CD4-positive, CD25-positive, alpha-beta regulatory T cell (primary cell): Measurements from ENCODE around the gene ZNF397. TPM values are rescaled to one million over a fixed set of nuclear protein-coding genes. Genes with fewer than 3 reads are reported as not detected.

Source experiments
- ATAC-seq, 2 donors: fragments of 150-1000 bp; cut with Tn5 transposase; one replicate each; pipeline ENCODE4 v1.10.0; 2021; ENCODE audit warnings: low read depth in 2 of 2, moderate number of reproducible peaks in 2 of 2, moderate library complexity in 1 of 2
- DNase-seq, 3 donors: peaks; one replicate each; pipeline versions ENCODE4 v3.0.0 to v3.0.0-alpha.2; 2012 to 2022; ENCODE audit warnings: mixed read lengths in 1 of 3
- H3K27ac ChIP-seq: one replicate; pipeline ENCODE4 v1.7.0; 2013; ENCODE audit warnings: mild to moderate bottlenecking, low read length; ENCODE audit not compliant: insufficient read depth, poor library complexity, severe bottlenecking
- H3K27me3 ChIP-seq: one replicate; pipeline ENCODE4 v1.7.0; 2013; ENCODE audit warnings: low read length; ENCODE audit not compliant: control insufficient read depth, insufficient read depth
- H3K36me3 ChIP-seq: one replicate; pipeline ENCODE4 v1.7.0; 2013; ENCODE audit warnings: mild to moderate bottlenecking, low read length, moderate library complexity; ENCODE audit not compliant: control insufficient read depth, insufficient read depth
- H3K4me1 ChIP-seq: 2 replicates; pipeline ENCODE4 v1.7.0; 2013; ENCODE audit warnings: mild to moderate bottlenecking, low read length; ENCODE audit not compliant: insufficient read depth, control insufficient read depth, poor library complexity, severe bottlenecking
- H3K4me3 ChIP-seq: one replicate; pipeline ENCODE4 v1.7.0; 2013; ENCODE audit warnings: low read depth, mild to moderate bottlenecking, low read length, moderate library complexity
- H3K9me3 ChIP-seq, 2 experiments: 1 replicate in 1 of 2; 2 replicates in 1 of 2; pipeline ENCODE4 v1.7.0; 2013; ENCODE audit warnings: low read length in 2 of 2, mild to moderate bottlenecking in 1 of 2, moderate library complexity in 1 of 2; ENCODE audit not compliant: control insufficient read depth in 2 of 2
- H3K27ac Mint-ChIP-seq, 3 donors: one replicate each; pipeline ENCODE4 v1.8.0; 2020 to 2022; ENCODE audit warnings: mild to moderate bottlenecking in 3 of 3, mixed read lengths in 3 of 3, moderate library complexity in 2 of 3
- H3K27me3 Mint-ChIP-seq: one replicate; pipeline ENCODE4 v1.8.0; 2022; ENCODE audit warnings: mild to moderate bottlenecking, mixed read lengths
- H3K36me3 Mint-ChIP-seq: one replicate; pipeline ENCODE4 v1.8.0; 2020; ENCODE audit warnings: mixed read lengths
- H3K4me1 Mint-ChIP-seq, 4 donors: one replicate each; pipeline ENCODE4 v1.8.0; 2020 to 2022; ENCODE audit warnings: mixed read lengths in 4 of 4, mild to moderate bottlenecking in 1 of 4
- H3K4me3 Mint-ChIP-seq, 4 donors: one replicate each; pipeline ENCODE4 v1.8.0; 2020 to 2022; ENCODE audit warnings: mild to moderate bottlenecking in 4 of 4, mixed read lengths in 4 of 4, moderate library complexity in 3 of 4
- H3K9me3 Mint-ChIP-seq, 7 donors: one replicate each; pipeline ENCODE4 v1.8.0; 2020 to 2022; ENCODE audit warnings: mixed read lengths in 7 of 7, mild to moderate bottlenecking in 3 of 7, moderate library complexity in 2 of 7
- polyA plus RNA-seq, 4 donors: library from polyadenylated mRNA; unstranded; fragments of 300-500 nt; fragmentation: Illumina TruSeq; gene quantifications; one replicate each; pipeline ENCODE4 v1.2.3, GENCODE V29; 2021
- total RNA-seq: library from RNA; stranded (reverse); gene quantifications from one replicate; pipeline ENCODE4 v1.2.3, GENCODE V29; 2022

The ZNF397 gene
- total and polyA plus RNA-seq, 5 donors from 2014 or later: 6.2 to 12.9 (median 7.0) TPM

DNA sequence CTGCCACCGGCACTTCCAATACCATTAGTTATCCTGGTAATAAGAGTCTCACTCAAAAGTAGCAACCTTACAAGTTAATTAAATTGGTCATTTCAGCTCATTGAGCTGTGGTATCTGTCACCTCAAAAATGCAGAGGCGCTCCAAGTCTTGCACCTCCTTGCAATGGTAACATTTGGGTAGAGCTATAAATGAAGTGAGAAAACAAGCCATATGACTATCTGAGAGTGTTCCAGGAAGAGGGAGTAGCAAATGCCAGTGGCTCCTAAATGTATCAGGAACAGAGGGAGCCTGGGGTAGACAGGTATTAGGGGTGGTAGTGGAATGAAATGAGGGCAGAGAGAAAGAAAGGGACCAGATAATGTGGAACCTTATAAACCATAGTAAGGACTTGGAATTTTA lies 55.2 kb downstream of the ZNF397 start:
- Mint-ChIP-seq H3K9me3 (peaks cover 0 to 26% (median 8%) of the 10 kb centered on the region in 7 donors), H3K27me3 (no peaks in the 10 kb centered on the region), H3K27ac (peak overlapping the region in 1 of 3 donors; percentile 5), H3K36me3 (peaks cover 81% of the 10 kb centered on the region), H3K4me1 (peaks cover 21 to 52% (median 36%) of the 10 kb centered on the region in 4 donors), H3K4me3 (peak overlapping the region in 1 of 4 donors; percentile 37)
- H3K9me3 ChIP-seq: peaks cover 26 to 27% of the 10 kb centered on the region in 2 experiments
- no peaks in the 10 kb centered on the region for H3K27me3 ChIP-seq
- peaks cover 60% of the 10 kb centered on the region for H3K36me3 ChIP-seq
- peaks cover 11% of the 10 kb centered on the region for H3K4me1 ChIP-seq
- ATAC-seq: no peak
- H3K4me3 ChIP-seq: no peak overlapping the region
- no peak overlapping the region for H3K27ac ChIP-seq
- DNase-seq: no peak

DNA sequence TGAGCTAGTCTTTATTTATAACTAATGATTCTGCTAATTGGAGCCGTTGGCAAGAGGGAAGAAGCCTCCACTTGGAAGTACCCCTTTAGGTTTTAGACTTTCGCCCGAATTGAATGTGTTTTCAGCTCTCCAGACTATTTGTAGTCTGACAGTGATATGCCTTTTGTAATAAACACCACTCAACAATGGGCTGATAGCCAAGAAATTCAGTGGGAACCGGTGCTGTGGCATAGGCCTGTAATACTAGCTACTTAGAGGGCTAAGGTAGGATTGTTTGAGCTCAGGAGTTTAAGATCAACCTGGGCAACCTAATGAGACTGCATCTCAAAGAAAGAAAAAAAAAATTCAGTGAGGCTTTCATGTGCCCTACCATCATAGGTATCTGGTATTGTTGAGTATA lies 62.8 kb downstream of the ZNF397 start:
- H3K4me1 ChIP-seq: no peaks in the 10 kb centered on the region
- no peaks in the 10 kb centered on the region for H3K27me3 Mint-ChIP-seq
- no peaks in the 10 kb centered on the region for H3K27me3 ChIP-seq
- peaks cover 3 to 87% (median 33%) of the 10 kb centered on the region in 7 donors for H3K9me3 Mint-ChIP-seq
- peaks cover 64% of the 10 kb centered on the region for H3K36me3 Mint-ChIP-seq
- no peak for DNase-seq
- H3K4me3 ChIP-seq: no peak overlapping the region
- H3K27ac ChIP-seq: no peak overlapping the region
- H3K27ac Mint-ChIP-seq: no peak overlapping the region
- peaks cover 0 to 4% (median under 1%) of the 10 kb centered on the region in 4 donors for H3K4me1 Mint-ChIP-seq
- H3K36me3 ChIP-seq: peaks cover 69% of the 10 kb centered on the region
- no peak overlapping the region for H3K4me3 Mint-ChIP-seq
- no peak for ATAC-seq
- H3K9me3 ChIP-seq: peaks cover 82 to 93% of the 10 kb centered on the region in 2 experiments

DNA sequence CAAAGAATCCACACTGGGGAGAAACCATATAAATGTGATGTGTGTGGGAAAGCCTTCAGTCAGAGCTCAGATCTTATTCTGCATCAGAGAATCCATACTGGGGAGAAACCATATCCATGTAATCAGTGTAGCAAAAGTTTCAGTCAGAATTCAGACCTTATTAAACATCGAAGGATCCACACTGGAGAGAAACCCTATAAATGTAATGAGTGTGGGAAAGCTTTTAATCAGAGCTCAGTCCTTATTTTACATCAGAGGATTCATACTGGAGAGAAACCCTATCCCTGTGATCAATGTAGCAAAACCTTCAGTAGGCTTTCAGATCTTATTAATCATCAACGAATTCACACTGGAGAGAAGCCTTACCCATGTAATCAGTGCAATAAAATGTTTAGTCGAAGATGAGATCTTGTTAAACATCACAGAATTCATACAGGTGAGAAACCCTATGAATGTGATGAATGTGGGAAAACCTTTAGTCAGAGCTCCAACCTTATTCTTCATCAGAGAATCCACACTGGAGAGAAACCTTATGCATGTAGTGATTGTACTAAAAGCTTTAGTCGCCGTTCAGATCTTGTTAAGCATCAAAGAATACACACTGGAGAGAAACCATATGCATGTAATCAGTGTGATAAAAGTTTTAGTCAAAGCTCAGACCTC lies 65.9 kb downstream of the ZNF397 start:
- peaks cover 95 to 100% of the 10 kb centered on the region in 2 experiments for H3K9me3 ChIP-seq
- H3K9me3 Mint-ChIP-seq: peaks cover 1 to 79% (median 34%) of the 10 kb centered on the region in 7 donors

More for the DNA sequence above, 65.9 kb downstream of the ZNF397 start:
- Mint-ChIP-seq H3K27ac (no peak overlapping the region), H3K4me1 (peaks cover 0 to 4% (median 0%) of the 10 kb centered on the region in 4 donors), H3K27me3 (no peaks in the 10 kb centered on the region), H3K36me3 (peaks cover 47% of the 10 kb centered on the region), H3K4me3 (peak overlapping the region in 1 of 4 donors; percentile 38)
- Histone ChIP-seq H3K4me3 (peak overlapping the region; percentile 5), H3K4me1 (no peaks in the 10 kb centered on the region), H3K36me3 (peaks cover 53% of the 10 kb centered on the region), H3K27me3 (no peaks in the 10 kb centered on the region), H3K27ac (no peak overlapping the region)
- DNase-seq (no peak), ATAC-seq (no peak)

Other genes with a start within 250 kb of the ZNF397 start
- gene MAPRE2, start 199.6 kb upstream of the ZNF397 start, total RNA-seq: 82.5 TPM
- 10 to 100 TPM; 62.2 to 74.3 (median 66.6) TPM for gene MAPRE2, start 199.6 kb upstream of the ZNF397 start, polyA plus RNA-seq
- 11.5 TPM for gene ZSCAN30, start 49.2 kb downstream of the ZNF397 start, total RNA-seq
- 1 to 10 TPM; 2.0 to 5.2 (median 3.9) TPM for gene ZSCAN30, start 49.2 kb downstream of the ZNF397 start, polyA plus RNA-seq
- gene ZNF24, start 103.4 kb downstream of the ZNF397 start, total RNA-seq: 53.9 TPM
- 10 to 100 TPM; 69.4 to 96.3 (median 73.7) TPM for gene ZNF24, start 103.4 kb downstream of the ZNF397 start, polyA plus RNA-seq
- gene ZNF396, start 136.3 kb downstream of the ZNF397 start, total RNA-seq: not detected
- 1 to 10 TPM in 2 of 4 donors, under 1 TPM in 1, not detected in 1; 0.57 to 2.3 (median 1.3) TPM for gene ZNF396, start 136.3 kb downstream of the ZNF397 start, polyA plus RNA-seq